ENCODE data around the gene UQCRC2.
A peak's percentile ranks its signal among the peaks of the same experiment; 100 is the strongest.
"Not testable (repeated sequence)": the region's sequence is repeated elsewhere in the genome, so short reads cannot be mapped to it uniquely, and the experiment has no call there.

UQCRC2 gene

GRCh38 chr16:21984062-21984461 lies 30.9 kb downstream of the UQCRC2 start:
- DNase-seq = no peak

GRCh38 chr16:21985524-21985923 lies 32.4 kb downstream of the UQCRC2 start:
- no peak for DNase-seq

- DNase-seq = no peak
These were observed 33.6 kb downstream of the UQCRC2 start for GRCh38 chr16:21986692-21987246.

- DNase-seq = no peak
These were observed 34.3 kb downstream of the UQCRC2 start for GRCh38 chr16:21987498-21987897.

- DNase-seq = no peak
These were observed 36.0 kb downstream of the UQCRC2 start for GRCh38 chr16:21989133-21989532.

- peak; percentile 27 for DNase-seq
These were observed 36.6 kb downstream of the UQCRC2 start for GRCh38 chr16:21989751-21990150.

- peak; percentile 10 for DNase-seq
These were observed 37.3 kb downstream of the UQCRC2 start for GRCh38 chr16:21990381-21990944.

- DNase-seq = no peak
These were observed 38.5 kb downstream of the UQCRC2 start for GRCh38 chr16:21991621-21992020.

- no peak for DNase-seq
These were observed 41.8 kb downstream of the UQCRC2 start for GRCh38 chr16:21994856-21995465.

GRCh38 chr16:21996923-21997696 lies 43.9 kb downstream of the UQCRC2 start:
- no peak for DNase-seq

- DNase-seq = no peak
These were observed 44.7 kb downstream of the UQCRC2 start for GRCh38 chr16:21997697-21998480.

- no peak for DNase-seq
These were observed 48.4 kb downstream of the UQCRC2 start for GRCh38 chr16:22001591-22001990.

GRCh38 chr16:22002047-22002446 lies 48.9 kb downstream of the UQCRC2 start:
- DNase-seq = not testable (repeated sequence)

GRCh38 chr16:22003195-22003594 lies 50.0 kb downstream of the UQCRC2 start:
- DNase-seq = no peak

GRCh38 chr16:22004341-22004740 lies 51.2 kb downstream of the UQCRC2 start:
- DNase-seq = no peak

- DNase-seq = no peak
These were observed 52.6 kb downstream of the UQCRC2 start for GRCh38 chr16:22005746-22006145.

- no peak for DNase-seq
These were observed 53.5 kb downstream of the UQCRC2 start for GRCh38 chr16:22006636-22007035.

- DNase-seq = no peak
These were observed 54.0 kb downstream of the UQCRC2 start for GRCh38 chr16:22007159-22007508.

GRCh38 chr16:22007509-22008214 lies 54.5 kb downstream of the UQCRC2 start, which contains the start of gene MOSMO:
MOSMO (plus strand) TSS chr16:22008111; CDS start chr16:22008302, 191 bp downstream.
- DNase-seq = peak; percentile 34

- DNase-seq = no peak
These were observed 55.3 kb downstream of the UQCRC2 start for GRCh38 chr16:22008215-22009059.

- DNase-seq = no peak
These were observed 57.7 kb downstream of the UQCRC2 start for GRCh38 chr16:22010902-22011301.
